Pancreas (tissue), 10 donors: ENCODE results near the gene RBM20. TPM values are rescaled to one million over a fixed set of nuclear protein-coding genes. Genes with fewer than 3 reads are reported as not detected.
A peak's percentile ranks its signal among the peaks of the same experiment; 100 is the strongest.

ENCODE experiments used
- ATAC-seq, 4 donors: fragments of 200-7000 bp; cut with Tn5 transposase; one replicate each; pipeline versions ENCODE4 v1.8.0 to v1.9.1; 2020; ENCODE audit warnings: mild to moderate bottlenecking in 4 of 4, moderate library complexity in 4 of 4
- DNase-seq, 6 donors: peaks; one replicate each; pipeline ENCODE4 v3.0.0-alpha.2; 2020
- FAIRE-seq: peaks from 2 replicates; lab custom pipeline; 2012; peaks lifted over from hg19 to GRCh38; lab: Jason Lieb, UNC
- H3K27ac ChIP-seq, 4 donors: fragments of 200-600 bp; sonication (generic); 1 replicate in 3 of 4; 2 replicates in 1 of 4; pipeline versions ENCODE4 v1.5.0 to v1.8.0; 2020
- H3K27me3 ChIP-seq, 4 donors: fragments of 200-600 bp; one replicate each; pipeline ENCODE4 v1.8.0; 2021
- H3K36me3 ChIP-seq, 3 donors: fragments of 200-600 bp; sonication (generic) in 1 of 3; one replicate each; pipeline versions ENCODE4 v1.5.0 to v1.8.0; 2020 to 2021
- H3K4me1 ChIP-seq, 3 donors: fragments of 200-600 bp; one replicate each; pipeline ENCODE4 v1.8.0; 2021
- H3K4me3 ChIP-seq, 4 donors: fragments of 200-600 bp; sonication (generic) in 2 of 4; one replicate each; pipeline versions ENCODE4 v1.5.0 to v1.8.0; 2020 to 2021
- H3K9me3 ChIP-seq, 4 donors: fragments of 200-600 bp; one replicate each; pipeline ENCODE4 v1.8.0; 2021
- CTCF ChIP-seq, 4 donors: fragments of 200-600 bp; sonication (generic) in 3 of 4; IDR thresholded peaks; one replicate each; pipeline versions ENCODE4 v1.5.0 to v1.8.0; 2021; ENCODE audit warnings: antibody characterized with exemption in 4 of 4
- WGBS, 2 donors: extraction: QIAGEN DNeasy Blood & Tissue Kit; methylation state at CpG; one replicate each; pipeline ENCODE4 v1.1.7; 2013; 5-methylcytosine and 5-hydroxymethylcytosine counted together
- intact Hi-C, 3 donors: fragments of 100-400 bp; cut with DNase I; formaldehyde crosslinking; loops; one replicate each; pipeline versions ENCODE4 v1.11.1 to v1.14.2; 2022
- polyA plus RNA-seq, 2 donors: library from polyadenylated mRNA; stranded (reverse); fragments of 200-250 nt; gene quantifications; one replicate each; pipeline ENCODE4 v1.2.3, GENCODE V29; 2013
- total RNA-seq, 6 donors: library from RNA; stranded (reverse); fragmentation: NEBNext Ultra II Directional in 4 of 6; extraction: Animal tissue kit (Norgen Biotek cat#: 25700) in 4 of 6; gene quantifications; one replicate each; pipeline versions ENCODE4 v1.2.1 to v1.2.4, GENCODE V29; 2021 to 2023
- donor health status: healthy with polysubstance abuse.
- donor health status: DM: no; HTN: no; CAD: no; lungs with moderate emphysema.
- donor health status: DM: no; HTN: no; CAD: no.
- donor health status: control.
- donor health status: control.
- donor health status: Bipolar disorder and iron deficiency.
- donor health status: DM: yes; HTN: yes; CAD: no.
- donor health status: DM: no; HTN: no; CAD: no.
- donor health status: DM: no; HTN: no; CAD: no.
- donor health status: DM: yes; HTN: yes; CAD: no.

RBM20 gene
- total and polyA plus RNA-seq, 8 donors, result 0.79 to 23.6 (median 3.7) TPM

GRCh38 chr10:110834629-110835301 is 190.6 kb downstream of the RBM20 start:
- H3K36me3 ChIP-seq, result no peaks in the 10 kb centered on the region
- peak overlapping the region in 2 of 4 donors; percentile 41 to 45 for H3K4me3 ChIP-seq
- peaks cover 21 to 47% (median 40%) of the 10 kb centered on the region in 3 donors for H3K4me1 ChIP-seq
- no peak for FAIRE-seq
- peak overlapping the region; percentile 62 to 94 (median 86) for H3K27ac ChIP-seq
- intact Hi-C loops, result no loop called here
- no peaks in the 10 kb centered on the region for H3K27me3 ChIP-seq
- peak; percentile 55 to 73 (median 64) for ATAC-seq
- TF ChIP-seq CTCF (IDR thresholded peaks at IDR 0.05), result no peak
- DNase-seq, result peak in 3 of 6 donors; percentile 54 to 69 (median 67)
- WGBS, 2 donors, result 30 to 31% methylated on average over 6 of the region's 6 CpGs
- no peaks in the 10 kb centered on the region for H3K9me3 ChIP-seq

- intact Hi-C loops, result no loop called here
- Histone ChIP-seq H3K4me3 (peak overlapping the region in 2 of 4 donors; percentile 41 to 45), H3K27me3 (no peaks in the 10 kb centered on the region), H3K9me3 (no peaks in the 10 kb centered on the region), H3K4me1 (peaks cover 32 to 53% (median 45%) of the 10 kb centered on the region in 3 donors), H3K36me3 (no peaks in the 10 kb centered on the region), H3K27ac (peak overlapping the region; percentile 64 to 94 (median 83))
- ATAC-seq (no peak), DNase-seq (peak in 1 of 6 donors; percentile 53), FAIRE-seq (no peak)
- WGBS, 2 donors, result 33 to 42% methylated on average over 5 to 7 of the region's 7 CpGs
- no peak for TF ChIP-seq CTCF (IDR thresholded peaks at IDR 0.05)
These were observed 191.7 kb downstream of the RBM20 start for GRCh38 chr10:110835841-110836240.

GRCh38 chr10:110836706-110837105 is 192.6 kb downstream of the RBM20 start:
- ATAC-seq, result no peak

GRCh38 chr10:110837418-110838171 is 193.5 kb downstream of the RBM20 start:
- FAIRE-seq, result no peak
- no peaks in the 10 kb centered on the region for H3K36me3 ChIP-seq
- intact Hi-C loops, result no loop called here
- no peaks in the 10 kb centered on the region for H3K27me3 ChIP-seq
- no peaks in the 10 kb centered on the region for H3K9me3 ChIP-seq
- peak overlapping the region in 2 of 4 donors; percentile 41 to 45 for H3K4me3 ChIP-seq
- DNase-seq, result peak in 1 of 6 donors; percentile 35
- H3K4me1 ChIP-seq, result peaks cover 43 to 64% (median 62%) of the 10 kb centered on the region in 3 donors
- H3K27ac ChIP-seq, result peak overlapping the region; percentile 64 to 94 (median 83)
- peak; percentile 11 to 50 (median 26) for ATAC-seq
- 31 to 34% methylated on average over 2 of the region's 2 CpGs for WGBS, 2 donors
- no peak for TF ChIP-seq CTCF (IDR thresholded peaks at IDR 0.05)

More at GRCh38 chr10:110836706-110837105, 192.6 kb downstream of the RBM20 start:
- DNase-seq (peak in 1 of 6 donors; percentile 46), FAIRE-seq (no peak)
- peak overlapping the region in 2 of 4 donors; percentile 41 to 45 for H3K4me3 ChIP-seq
- H3K9me3 ChIP-seq, result no peaks in the 10 kb centered on the region
- H3K4me1 ChIP-seq, result peaks cover 40 to 61% (median 53%) of the 10 kb centered on the region in 3 donors
- H3K36me3 ChIP-seq, result no peaks in the 10 kb centered on the region
- no peaks in the 10 kb centered on the region for H3K27me3 ChIP-seq
- peak overlapping the region; percentile 64 to 94 (median 83) for H3K27ac ChIP-seq
- intact Hi-C loops, result no loop called here
- TF ChIP-seq CTCF (IDR thresholded peaks at IDR 0.05), result no peak
- 55 to 75% methylated on average over 3 of the region's 3 CpGs for WGBS, 2 donors
